Keratinocyte (primary cell): ENCODE results near the gene BCAT1. TPM values are rescaled to one million over a fixed set of nuclear protein-coding genes. Genes with fewer than 3 reads are reported as not detected.
"Not testable (repeated sequence)": the region's sequence is repeated elsewhere in the genome, so short reads cannot be mapped to it uniquely, and the experiment has no call there.

Source experiments
- DNase-seq: peaks from one replicate; pipeline ENCODE4 v3.0.0-alpha.2; 2011; ENCODE audit warnings: low read depth, missing footprints, low spot score
- FAIRE-seq: peaks from 2 replicates; lab custom pipeline; 2011; peaks lifted over from hg19 to GRCh38; lab: Jason Lieb, UNC
- H2AFZ ChIP-seq: 2 replicates; pipeline ENCODE4 v1.6.0; 2012; ENCODE audit warnings: low read length, control low read depth, inconsistent platforms; ENCODE audit not compliant: control insufficient read depth
- H3K27ac ChIP-seq: 2 replicates; pipeline ENCODE4 v1.5.1; 2011; ENCODE audit warnings: low read length; ENCODE audit not compliant: control insufficient read depth, insufficient read depth
- H3K27me3 ChIP-seq: 3 replicates; pipeline ENCODE4 v1.6.0; 2011; ENCODE audit warnings: low read length; ENCODE audit not compliant: control insufficient read depth, insufficient read depth; ENCODE audit errors: extremely low read depth
- H3K36me3 ChIP-seq, 2 experiments: 2 replicates in 1 of 2; 3 replicates in 1 of 2; pipeline ENCODE4 v1.5.1; 2011; ENCODE audit warnings: low read length in 2 of 2, mild to moderate bottlenecking in 1 of 2; ENCODE audit not compliant: control insufficient read depth in 2 of 2, insufficient read depth in 2 of 2; ENCODE audit errors: extremely low read depth in 1 of 2
- H3K4me1 ChIP-seq: 3 replicates; pipeline ENCODE4 v1.5.1; 2011; ENCODE audit warnings: low read length; ENCODE audit not compliant: control insufficient read depth, insufficient read depth; ENCODE audit errors: extremely low read depth
- H3K4me2 ChIP-seq: 3 replicates; pipeline ENCODE4 v1.6.0; 2011; ENCODE audit warnings: low read depth, low read length; ENCODE audit not compliant: control insufficient read depth, insufficient read depth; ENCODE audit errors: extremely low read depth
- H3K4me3 ChIP-seq, 3 experiments: fragments of 200-600 bp in 1 of 3; sonication (generic) in 1 of 3; 2 replicates in 2 of 3; 3 replicates in 1 of 3; pipeline ENCODE4 v1.5.1; 2011 to 2016; ENCODE audit warnings: low read length in 3 of 3, mild to moderate bottlenecking in 3 of 3, control low read depth in 2 of 3, inconsistent platforms in 1 of 3, low read depth in 1 of 3, mixed read lengths in 1 of 3, mixed run types in 1 of 3, moderate library complexity in 1 of 3; ENCODE audit not compliant: control insufficient read depth in 2 of 3, insufficient read depth in 2 of 3; ENCODE audit errors: extremely low read depth in 1 of 3
- H3K79me2 ChIP-seq: 2 replicates; pipeline ENCODE4 v1.6.0; 2012; ENCODE audit warnings: low read length; ENCODE audit not compliant: control insufficient read depth, insufficient read depth
- H3K9ac ChIP-seq: 3 replicates; pipeline ENCODE4 v1.6.0; 2011; ENCODE audit warnings: low read length; ENCODE audit not compliant: control insufficient read depth, insufficient read depth; ENCODE audit errors: extremely low read depth
- H3K9me1 ChIP-seq: 3 replicates; pipeline ENCODE4 v1.6.0; 2011; ENCODE audit warnings: low read length; ENCODE audit not compliant: control insufficient read depth, insufficient read depth; ENCODE audit errors: extremely low read depth
- H3K9me3 ChIP-seq: 2 replicates; pipeline ENCODE4 v1.5.1; 2012; ENCODE audit warnings: low read depth, low read length; ENCODE audit not compliant: control insufficient read depth
- H4K20me1 ChIP-seq: 3 replicates; pipeline ENCODE4 v1.6.0; 2011; ENCODE audit warnings: low read length; ENCODE audit not compliant: control insufficient read depth, insufficient read depth; ENCODE audit errors: extremely low read depth
- CTCF ChIP-seq, 3 experiments: IDR thresholded peaks in 1 of 3; conservative IDR thresholded peaks in 1 of 3; optimal IDR thresholded peaks in 1 of 3; 2 replicates in 2 of 3; 3 replicates in 1 of 3; pipeline versions ENCODE3 to v1.5.1; 2011; ENCODE audit warnings: low read length in 3 of 3, mild to moderate bottlenecking in 3 of 3, moderate library complexity in 2 of 3, control low read depth in 1 of 3, inconsistent platforms in 1 of 3; ENCODE audit not compliant: insufficient read depth in 2 of 3; ENCODE audit errors: extremely low read depth in 1 of 3
- EZH2 ChIP-seq: IDR thresholded peaks from one replicate; pipeline ENCODE4 v1.6.1; 2012; ENCODE audit warnings: inconsistent platforms, mild to moderate bottlenecking, low read length, moderate library complexity
- dilution Hi-C: fragments of 300-500 bp; cut with MboI; formaldehyde crosslinking; loops from one replicate; pipeline ENCODE4 v1.7.0; 2020; ENCODE audit warnings: low sequenced_read_pairs; ENCODE audit not compliant: extremely low pct_ligation_motif_present
- polyA plus RNA-seq, 5 experiments: library from polyadenylated mRNA; depleted of rRNA in 3 of 5; stranded (reverse) in 3 of 5; stranded (forward) in 1 of 5; unstranded in 1 of 5; fragments of >200 nt; gene quantifications; 1 replicate in 1 of 5; 2 replicates in 3 of 5; 3 replicates in 1 of 5; pipeline versions ENCODE4 v1.2.1 to v1.2.3, GENCODE V29; 2011 to 2012; ENCODE audit warnings: missing spikeins in 2 of 5, low read depth in 1 of 5, low replicate concordance in 1 of 5

The BCAT1 gene
- polyA plus RNA-seq, 1 donor (not counting 4 experiments of a cell fraction or from before 2014, with no cell fraction given) = 6.5 TPM

DNA sequence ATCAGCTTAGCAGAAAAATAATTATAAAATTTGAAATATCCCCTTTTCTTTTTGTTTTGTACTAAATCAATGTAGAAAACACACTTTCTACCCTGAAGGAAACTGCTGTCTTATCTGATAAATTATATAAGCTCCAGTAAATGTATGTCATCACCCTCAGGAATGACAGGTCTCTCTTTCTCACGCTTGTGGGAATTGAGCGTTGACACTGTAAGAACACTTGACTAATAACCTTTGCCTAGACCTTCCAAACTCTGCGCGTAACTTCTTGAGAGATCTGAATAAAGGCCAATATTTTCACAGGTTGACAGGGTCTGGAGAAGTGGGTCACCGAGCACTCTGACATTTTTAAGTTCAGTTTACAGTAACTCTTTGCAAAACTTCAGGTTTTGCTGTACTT lies 138.5 kb downstream of the BCAT1 start:
- TF ChIP-seq EZH2 (no peak), CTCF (optimal IDR thresholded peaks at IDR 0.05 in 1 of 3, IDR thresholded peaks at IDR 0.05 in 1 of 3, conservative IDR thresholded peaks at IDR 0.05 in 1 of 3; ENCODE audit: extremely low read depth in 1 of 3, insufficient read depth in 2 of 3, low read length in 3 of 3) (no peak)

DNA sequence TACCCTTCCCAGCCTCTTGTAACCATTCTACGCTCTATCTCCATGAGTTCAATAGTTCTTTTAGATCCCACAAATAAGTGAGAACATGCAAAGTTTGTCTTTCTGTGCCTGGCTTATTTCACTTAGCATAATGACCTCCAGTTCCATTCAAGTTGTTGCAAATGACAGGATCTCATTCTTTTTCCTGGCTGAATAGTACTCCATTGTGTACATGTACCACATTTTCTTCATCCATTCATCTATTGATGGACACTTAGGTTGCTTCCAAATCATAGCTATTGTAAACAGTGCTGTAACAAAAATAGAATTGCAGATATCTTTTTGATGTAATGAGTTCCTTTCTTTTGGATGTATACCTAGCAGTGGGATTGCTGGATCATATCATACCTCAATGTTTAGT lies 139.6 kb downstream of the BCAT1 start:
- H3K9me1 ChIP-seq, H4K20me1 ChIP-seq, H3K4me3 ChIP-seq, H3K36me3 ChIP-seq, dilution Hi-C loops, H2AFZ ChIP-seq, H3K79me2 ChIP-seq, DNase-seq, H3K27ac ChIP-seq, H3K4me2 ChIP-seq, H3K9ac ChIP-seq, H3K9me3 ChIP-seq, H3K27me3 ChIP-seq, FAIRE-seq, H3K4me1 ChIP-seq: not testable (repeated sequence)

More for the DNA sequence above, 138.5 kb downstream of the BCAT1 start:
- no peak overlapping the region for H3K9ac ChIP-seq
- no peak overlapping the region for H3K27ac ChIP-seq
- H3K79me2 ChIP-seq = no peaks in the 10 kb centered on the region
- dilution Hi-C loops = no loop called here
- H3K27me3 ChIP-seq = no peaks in the 10 kb centered on the region
- H3K4me1 ChIP-seq = no peaks in the 10 kb centered on the region
- DNase-seq (no peak), FAIRE-seq (no peak)
- H3K4me2 ChIP-seq = no peak overlapping the region
- H2AFZ ChIP-seq = no peak overlapping the region
- no peak overlapping the region for H3K4me3 ChIP-seq
- no peaks in the 10 kb centered on the region for H3K36me3 ChIP-seq
- H3K9me1 ChIP-seq = no peaks in the 10 kb centered on the region
- H4K20me1 ChIP-seq = no peaks in the 10 kb centered on the region
- H3K9me3 ChIP-seq = no peaks in the 10 kb centered on the region

DNA sequence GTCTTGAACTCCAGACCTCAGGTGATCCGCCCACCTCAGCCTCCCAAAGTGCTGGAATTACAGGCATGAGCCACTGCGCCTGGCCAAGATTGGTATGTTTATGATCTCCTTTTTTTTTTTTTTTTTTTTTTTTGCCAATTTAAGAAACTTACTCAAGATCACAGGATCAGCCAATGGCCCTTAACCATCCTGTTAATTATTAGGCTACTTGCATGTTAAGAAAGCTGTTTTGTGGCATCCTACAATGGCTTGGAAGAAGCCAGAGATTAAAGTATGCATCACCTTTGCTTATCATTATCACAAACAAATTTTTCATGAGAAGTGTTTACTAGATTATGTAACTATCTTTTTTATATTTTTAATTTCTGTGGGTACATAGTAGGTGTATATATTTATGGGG lies 140.2 kb downstream of the BCAT1 start:
- H3K4me2 ChIP-seq = no peak overlapping the region
- no peaks in the 10 kb centered on the region for H3K4me1 ChIP-seq
- DNase-seq = no peak
- no peaks in the 10 kb centered on the region for H3K79me2 ChIP-seq
- no peaks in the 10 kb centered on the region for H3K9me3 ChIP-seq
- H4K20me1 ChIP-seq = no peaks in the 10 kb centered on the region
- dilution Hi-C loops = no loop called here
- no peak overlapping the region for H2AFZ ChIP-seq
- no peaks in the 10 kb centered on the region for H3K9me1 ChIP-seq
- TF ChIP-seq EZH2 (no peak), CTCF (optimal IDR thresholded peaks at IDR 0.05 in 1 of 3, IDR thresholded peaks at IDR 0.05 in 1 of 3, conservative IDR thresholded peaks at IDR 0.05 in 1 of 3; ENCODE audit: extremely low read depth in 1 of 3, insufficient read depth in 2 of 3, low read length in 3 of 3) (no peak)
- no peaks in the 10 kb centered on the region for H3K36me3 ChIP-seq
- H3K4me3 ChIP-seq = no peak overlapping the region
- FAIRE-seq = no peak
- no peak overlapping the region for H3K9ac ChIP-seq
- H3K27ac ChIP-seq = no peak overlapping the region
- H3K27me3 ChIP-seq = no peaks in the 10 kb centered on the region
